Measurements from ENCODE around the gene PCCB.
"Not testable (repeated sequence)": the region's sequence is repeated elsewhere in the genome, so short reads cannot be mapped to it uniquely, and the experiment has no call there.

The PCCB gene

DNA sequence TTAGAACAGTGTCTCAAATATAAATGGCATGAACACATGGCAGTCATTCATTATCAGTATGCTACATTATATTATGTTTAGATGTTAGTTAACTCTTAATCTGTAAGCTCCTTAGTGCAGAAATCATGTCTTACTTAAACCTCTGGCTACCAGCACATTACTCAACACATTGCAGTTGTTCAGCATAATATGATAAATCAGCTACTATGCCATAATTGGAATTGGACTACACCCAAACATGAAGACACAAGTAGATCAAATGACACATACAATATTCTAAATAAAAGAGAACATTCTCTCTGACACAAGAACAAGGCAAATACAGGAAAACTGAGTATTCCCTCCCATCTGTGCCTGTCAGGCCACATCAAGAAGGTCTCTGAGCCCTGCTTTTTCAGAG lies 116.1 kb downstream of the PCCB start (continued):
- TF ChIP-seq, protein P1, sequence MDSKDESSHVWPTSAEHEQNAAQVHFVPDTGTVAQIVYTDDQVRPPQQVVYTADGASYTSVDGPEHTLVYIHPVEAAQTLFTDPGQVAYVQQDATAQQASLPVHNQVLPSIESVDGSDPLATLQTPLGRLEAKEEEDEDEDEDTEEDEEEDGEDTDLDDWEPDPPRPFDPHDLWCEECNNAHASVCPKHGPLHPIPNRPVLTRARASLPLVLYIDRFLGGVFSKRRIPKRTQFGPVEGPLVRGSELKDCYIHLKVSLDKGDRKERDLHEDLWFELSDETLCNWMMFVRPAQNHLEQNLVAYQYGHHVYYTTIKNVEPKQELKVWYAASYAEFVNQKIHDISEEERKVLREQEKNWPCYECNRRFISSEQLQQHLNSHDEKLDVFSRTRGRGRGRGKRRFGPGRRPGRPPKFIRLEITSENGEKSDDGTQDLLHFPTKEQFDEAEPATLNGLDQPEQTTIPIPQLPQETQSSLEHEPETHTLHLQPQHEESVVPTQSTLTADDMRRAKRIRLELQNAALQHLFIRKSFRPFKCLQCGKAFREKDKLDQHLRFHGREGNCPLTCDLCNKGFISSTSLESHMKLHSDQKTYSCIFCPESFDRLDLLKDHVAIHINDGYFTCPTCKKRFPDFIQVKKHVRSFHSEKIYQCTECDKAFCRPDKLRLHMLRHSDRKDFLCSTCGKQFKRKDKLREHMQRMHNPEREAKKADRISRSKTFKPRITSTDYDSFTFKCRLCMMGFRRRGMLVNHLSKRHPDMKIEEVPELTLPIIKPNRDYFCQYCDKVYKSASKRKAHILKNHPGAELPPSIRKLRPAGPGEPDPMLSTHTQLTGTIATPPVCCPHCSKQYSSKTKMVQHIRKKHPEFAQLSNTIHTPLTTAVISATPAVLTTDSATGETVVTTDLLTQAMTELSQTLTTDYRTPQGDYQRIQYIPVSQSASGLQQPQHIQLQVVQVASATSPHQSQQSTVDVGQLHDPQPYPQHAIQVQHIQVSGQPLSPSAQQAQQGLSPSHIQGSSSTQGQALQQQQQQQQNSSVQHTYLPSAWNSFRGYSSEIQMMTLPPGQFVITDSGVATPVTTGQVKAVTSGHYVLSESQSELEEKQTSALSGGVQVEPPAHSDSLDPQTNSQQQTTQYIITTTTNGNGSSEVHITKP (tag by site-specific recombination; IDR thresholded peaks at IDR 0.05): no peak
- TF ChIP-seq ZNF677 (tag by site-specific recombination; IDR thresholded peaks at IDR 0.05): no peak
- no peak for TF ChIP-seq ZEB2 (tag by site-specific recombination; IDR thresholded peaks at IDR 0.05)
- no peak for TF ChIP-seq ZNF837 (tag by site-specific recombination; IDR thresholded peaks at IDR 0.05)
- TF ChIP-seq, protein P2, sequence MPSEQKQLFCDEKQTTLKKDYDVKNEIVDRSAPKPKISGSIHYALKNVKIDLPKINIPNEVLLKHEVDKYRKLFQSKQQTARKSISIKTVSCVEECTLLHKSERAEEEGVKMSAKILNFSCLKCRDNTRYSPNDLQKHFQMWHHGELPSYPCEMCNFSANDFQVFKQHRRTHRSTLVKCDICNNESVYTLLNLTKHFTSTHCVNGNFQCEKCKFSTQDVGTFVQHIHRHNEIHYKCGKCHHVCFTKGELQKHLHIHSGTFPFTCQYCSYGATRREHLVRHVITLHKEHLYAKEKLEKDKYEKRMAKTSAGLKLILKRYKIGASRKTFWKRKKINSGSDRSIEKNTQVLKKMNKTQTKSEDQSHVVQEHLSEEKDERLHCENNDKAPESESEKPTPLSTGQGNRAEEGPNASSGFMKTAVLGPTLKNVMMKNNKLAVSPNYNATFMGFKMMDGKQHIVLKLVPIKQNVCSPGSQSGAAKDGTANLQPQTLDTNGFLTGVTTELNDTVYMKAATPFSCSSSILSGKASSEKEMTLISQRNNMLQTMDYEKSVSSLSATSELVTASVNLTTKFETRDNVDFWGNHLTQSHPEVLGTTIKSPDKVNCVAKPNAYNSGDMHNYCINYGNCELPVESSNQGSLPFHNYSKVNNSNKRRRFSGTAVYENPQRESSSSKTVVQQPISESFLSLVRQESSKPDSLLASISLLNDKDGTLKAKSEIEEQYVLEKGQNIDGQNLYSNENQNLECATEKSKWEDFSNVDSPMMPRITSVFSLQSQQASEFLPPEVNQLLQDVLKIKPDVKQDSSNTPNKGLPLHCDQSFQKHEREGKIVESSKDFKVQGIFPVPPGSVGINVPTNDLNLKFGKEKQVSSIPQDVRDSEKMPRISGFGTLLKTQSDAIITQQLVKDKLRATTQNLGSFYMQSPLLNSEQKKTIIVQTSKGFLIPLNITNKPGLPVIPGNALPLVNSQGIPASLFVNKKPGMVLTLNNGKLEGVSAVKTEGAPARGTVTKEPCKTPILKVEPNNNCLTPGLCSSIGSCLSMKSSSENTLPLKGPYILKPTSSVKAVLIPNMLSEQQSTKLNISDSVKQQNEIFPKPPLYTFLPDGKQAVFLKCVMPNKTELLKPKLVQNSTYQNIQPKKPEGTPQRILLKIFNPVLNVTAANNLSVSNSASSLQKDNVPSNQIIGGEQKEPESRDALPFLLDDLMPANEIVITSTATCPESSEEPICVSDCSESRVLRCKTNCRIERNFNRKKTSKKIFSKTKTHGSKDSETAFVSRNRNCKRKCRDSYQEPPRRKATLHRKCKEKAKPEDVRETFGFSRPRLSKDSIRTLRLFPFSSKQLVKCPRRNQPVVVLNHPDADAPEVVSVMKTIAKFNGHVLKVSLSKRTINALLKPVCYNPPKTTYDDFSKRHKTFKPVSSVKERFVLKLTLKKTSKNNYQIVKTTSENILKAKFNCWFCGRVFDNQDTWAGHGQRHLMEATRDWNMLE (tag by site-specific recombination; conservative IDR thresholded peaks at IDR 0.05; ENCODE audit: low read depth): no peak
- no peak for TF ChIP-seq ZNF114 (tag by site-specific recombination; IDR thresholded peaks at IDR 0.05)
- no peak for TF ChIP-seq ZNF155 (tag by site-specific recombination; IDR thresholded peaks at IDR 0.05)

DNA sequence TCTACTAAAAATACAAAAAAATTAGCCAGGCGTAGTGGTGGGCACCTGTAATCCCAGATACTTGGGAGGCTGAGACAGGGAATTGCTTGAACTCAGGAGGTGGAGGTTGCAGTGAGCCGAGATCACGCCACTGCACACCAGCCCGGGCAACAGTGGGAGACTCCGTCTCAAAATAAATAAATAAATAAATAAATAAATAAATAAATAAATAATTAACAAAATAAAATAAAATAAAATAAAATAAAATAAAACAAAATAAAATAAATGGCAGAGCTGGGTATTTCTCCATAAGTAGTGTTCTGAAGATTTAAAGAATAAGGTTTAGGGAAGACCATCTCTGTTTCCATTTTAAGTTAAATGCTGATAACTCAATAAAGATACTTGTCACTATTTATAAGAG lies 125.7 kb downstream of the PCCB start:
- CTCF ChIA-PET: interaction anchor here (1.4 kb wide), 1 partner anchor 377 kb away, joined by 3 read pairs; the partner anchor contains the start of gene STAG1
- H3K4me1 ChIP-seq (ENCODE audit: control insufficient read depth, insufficient read depth, low read length); H3K36me3 ChIP-seq (ENCODE audit: control insufficient read depth in 2 of 2, insufficient read depth in 1 of 2, low read length in 2 of 2); H3K27ac ChIP-seq (ENCODE audit: extremely low read depth, low read depth, low read length); H3K9me3 ChIP-seq (ENCODE audit: control insufficient read depth, insufficient read depth, low read depth, low read length); H3K4me3 ChIP-seq (ENCODE audit: low read depth, low read length); POLR2A ChIA-PET: not testable (repeated sequence)
- TF ChIP-seq ZNF654 (tag by site-specific recombination; IDR thresholded peaks at IDR 0.05; ENCODE audit: low read depth) (peak; percentile 26), ZNF426 (tag by site-specific recombination; IDR thresholded peaks at IDR 0.05) (peak; percentile 77), ZNF394 (tag by site-specific recombination; IDR thresholded peaks at IDR 0.05; ENCODE audit: borderline replicate concordance) (peak; percentile 94), ZNF664 (tag by site-specific recombination; IDR thresholded peaks at IDR 0.05) (peak; percentile 62; the same call in 1 of the 2 replicates), ZNF266 (tag by site-specific recombination; IDR thresholded peaks at IDR 0.05; ENCODE audit: low read depth) (0 out of 2 replicates have a peak, but pooled peaks have one; percentile 46), ZXDB (tag by site-specific recombination; IDR thresholded peaks at IDR 0.05) (peak; percentile 53; the same call in 1 of the 2 replicates)
- TF ChIP-seq, protein P2 (tag by site-specific recombination; conservative IDR thresholded peaks at IDR 0.05; ENCODE audit: low read depth): peak; percentile 83
- TF ChIP-seq, protein P3, sequence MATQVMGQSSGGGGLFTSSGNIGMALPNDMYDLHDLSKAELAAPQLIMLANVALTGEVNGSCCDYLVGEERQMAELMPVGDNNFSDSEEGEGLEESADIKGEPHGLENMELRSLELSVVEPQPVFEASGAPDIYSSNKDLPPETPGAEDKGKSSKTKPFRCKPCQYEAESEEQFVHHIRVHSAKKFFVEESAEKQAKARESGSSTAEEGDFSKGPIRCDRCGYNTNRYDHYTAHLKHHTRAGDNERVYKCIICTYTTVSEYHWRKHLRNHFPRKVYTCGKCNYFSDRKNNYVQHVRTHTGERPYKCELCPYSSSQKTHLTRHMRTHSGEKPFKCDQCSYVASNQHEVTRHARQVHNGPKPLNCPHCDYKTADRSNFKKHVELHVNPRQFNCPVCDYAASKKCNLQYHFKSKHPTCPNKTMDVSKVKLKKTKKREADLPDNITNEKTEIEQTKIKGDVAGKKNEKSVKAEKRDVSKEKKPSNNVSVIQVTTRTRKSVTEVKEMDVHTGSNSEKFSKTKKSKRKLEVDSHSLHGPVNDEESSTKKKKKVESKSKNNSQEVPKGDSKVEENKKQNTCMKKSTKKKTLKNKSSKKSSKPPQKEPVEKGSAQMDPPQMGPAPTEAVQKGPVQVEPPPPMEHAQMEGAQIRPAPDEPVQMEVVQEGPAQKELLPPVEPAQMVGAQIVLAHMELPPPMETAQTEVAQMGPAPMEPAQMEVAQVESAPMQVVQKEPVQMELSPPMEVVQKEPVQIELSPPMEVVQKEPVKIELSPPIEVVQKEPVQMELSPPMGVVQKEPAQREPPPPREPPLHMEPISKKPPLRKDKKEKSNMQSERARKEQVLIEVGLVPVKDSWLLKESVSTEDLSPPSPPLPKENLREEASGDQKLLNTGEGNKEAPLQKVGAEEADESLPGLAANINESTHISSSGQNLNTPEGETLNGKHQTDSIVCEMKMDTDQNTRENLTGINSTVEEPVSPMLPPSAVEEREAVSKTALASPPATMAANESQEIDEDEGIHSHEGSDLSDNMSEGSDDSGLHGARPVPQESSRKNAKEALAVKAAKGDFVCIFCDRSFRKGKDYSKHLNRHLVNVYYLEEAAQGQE (tag by site-specific recombination; IDR thresholded peaks at IDR 0.05): peak; percentile 44; the same call in 1 of the 2 replicates

Data from HEK293 (cell line).